Type B pancreatic cell (in vitro differentiated cells): Measurements from ENCODE around the gene TRIML2. TPM values are rescaled to one million over a fixed set of nuclear protein-coding genes. Genes with fewer than 3 reads are reported as not detected.

ENCODE experiments used
- DNase-seq: peaks from one replicate; pipeline ENCODE4 v3.0.0; 2021; ENCODE audit warnings: mixed read lengths; ENCODE audit not compliant: unreplicated experiment; ENCODE audit errors: extremely low spot score
- H3K27ac Mint-ChIP-seq: 2 replicates; pipeline ENCODE4 v1.8.0; 2021; ENCODE audit warnings: mild to moderate bottlenecking, mixed read lengths
- H3K27me3 Mint-ChIP-seq: 2 replicates; pipeline ENCODE4 v1.8.0; 2021; ENCODE audit warnings: mixed read lengths
- H3K36me3 Mint-ChIP-seq: 2 replicates; pipeline ENCODE4 v1.8.0; 2021; ENCODE audit warnings: mixed read lengths
- H3K4me1 Mint-ChIP-seq: one replicate; pipeline ENCODE4 v1.8.0; 2021; ENCODE audit warnings: mixed read lengths; ENCODE audit not compliant: unreplicated experiment
- H3K4me3 Mint-ChIP-seq: 2 replicates; pipeline ENCODE4 v1.8.0; 2021; ENCODE audit warnings: mild to moderate bottlenecking, mixed read lengths
- H3K9me3 Mint-ChIP-seq: 2 replicates; pipeline ENCODE4 v1.8.0; 2021; ENCODE audit warnings: mixed read lengths
- total RNA-seq: library from RNA; stranded (reverse); gene quantifications from 2 replicates; pipeline ENCODE4 v1.2.1, GENCODE V29; 2021; ENCODE audit warnings: low replicate concordance
- TF ChIP-seq, protein P1 (sequence below): fragments of 200-600 bp; sonication (generic); conservative IDR thresholded peaks from 2 replicates; pipeline ENCODE4 v1.5.0; 2021; ENCODE audit warnings: antibody characterized with exemption, mild to moderate bottlenecking

The TRIML2 gene
- total RNA-seq, 1 donor from 2014 or later: 0.24 TPM

DNA sequence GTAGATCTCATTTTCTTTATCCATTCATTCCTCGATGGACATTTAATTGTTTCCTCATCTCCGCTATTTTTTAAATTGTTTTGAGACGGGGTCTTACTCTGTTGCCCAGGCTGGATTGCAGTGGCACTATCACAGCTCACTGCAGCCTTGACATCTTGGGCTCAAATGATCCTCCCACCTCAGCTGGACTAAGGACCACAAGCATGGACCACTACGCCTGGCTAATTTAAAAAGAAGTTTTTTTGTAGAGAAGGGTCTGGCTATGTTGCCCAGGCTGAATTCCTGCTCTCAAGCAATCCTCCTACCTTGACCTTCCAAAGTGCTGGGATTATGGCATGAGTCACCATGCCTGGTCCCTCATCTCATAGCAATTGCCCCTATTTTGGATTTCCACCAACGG lies 22.8 kb upstream of the TRIML2 start:
- no peak overlapping the region for H3K27ac Mint-ChIP-seq
- H3K9me3 Mint-ChIP-seq: peaks cover 2% of the 10 kb centered on the region
- H3K36me3 Mint-ChIP-seq: no peaks in the 10 kb centered on the region
- TF ChIP-seq, protein P1, sequence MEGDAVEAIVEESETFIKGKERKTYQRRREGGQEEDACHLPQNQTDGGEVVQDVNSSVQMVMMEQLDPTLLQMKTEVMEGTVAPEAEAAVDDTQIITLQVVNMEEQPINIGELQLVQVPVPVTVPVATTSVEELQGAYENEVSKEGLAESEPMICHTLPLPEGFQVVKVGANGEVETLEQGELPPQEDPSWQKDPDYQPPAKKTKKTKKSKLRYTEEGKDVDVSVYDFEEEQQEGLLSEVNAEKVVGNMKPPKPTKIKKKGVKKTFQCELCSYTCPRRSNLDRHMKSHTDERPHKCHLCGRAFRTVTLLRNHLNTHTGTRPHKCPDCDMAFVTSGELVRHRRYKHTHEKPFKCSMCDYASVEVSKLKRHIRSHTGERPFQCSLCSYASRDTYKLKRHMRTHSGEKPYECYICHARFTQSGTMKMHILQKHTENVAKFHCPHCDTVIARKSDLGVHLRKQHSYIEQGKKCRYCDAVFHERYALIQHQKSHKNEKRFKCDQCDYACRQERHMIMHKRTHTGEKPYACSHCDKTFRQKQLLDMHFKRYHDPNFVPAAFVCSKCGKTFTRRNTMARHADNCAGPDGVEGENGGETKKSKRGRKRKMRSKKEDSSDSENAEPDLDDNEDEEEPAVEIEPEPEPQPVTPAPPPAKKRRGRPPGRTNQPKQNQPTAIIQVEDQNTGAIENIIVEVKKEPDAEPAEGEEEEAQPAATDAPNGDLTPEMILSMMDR: no peak
- no peaks in the 10 kb centered on the region for H3K4me1 Mint-ChIP-seq
- no peak for DNase-seq
- no peaks in the 10 kb centered on the region for H3K27me3 Mint-ChIP-seq
- no peak overlapping the region for H3K4me3 Mint-ChIP-seq

DNA sequence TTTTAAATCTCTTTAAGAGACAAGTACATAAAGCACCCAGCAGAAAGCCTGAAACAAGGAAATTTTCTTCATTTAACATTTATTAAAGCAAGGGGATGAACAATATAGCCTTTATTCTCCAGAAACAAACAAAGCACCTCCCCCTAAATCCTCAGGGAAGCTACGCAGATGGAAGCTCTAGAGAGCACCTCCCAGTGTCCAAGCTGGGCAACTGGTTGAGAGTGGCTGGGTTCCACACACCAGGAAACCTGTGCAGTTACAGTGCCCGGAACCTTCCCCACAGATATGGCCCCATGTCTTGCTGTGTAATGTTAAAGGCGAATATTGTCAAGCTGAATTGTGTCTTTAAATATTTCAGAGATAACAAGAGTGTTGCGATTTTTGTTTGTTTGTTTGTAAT lies 21.0 kb upstream of the TRIML2 start:
- Mint-ChIP-seq H3K36me3 (no peaks in the 10 kb centered on the region), H3K9me3 (peaks cover 3% of the 10 kb centered on the region), H3K27ac (no peak overlapping the region), H3K4me1 (no peaks in the 10 kb centered on the region), H3K27me3 (no peaks in the 10 kb centered on the region), H3K4me3 (no peak overlapping the region)
- TF ChIP-seq, protein P1: no peak
- no peak for DNase-seq

DNA sequence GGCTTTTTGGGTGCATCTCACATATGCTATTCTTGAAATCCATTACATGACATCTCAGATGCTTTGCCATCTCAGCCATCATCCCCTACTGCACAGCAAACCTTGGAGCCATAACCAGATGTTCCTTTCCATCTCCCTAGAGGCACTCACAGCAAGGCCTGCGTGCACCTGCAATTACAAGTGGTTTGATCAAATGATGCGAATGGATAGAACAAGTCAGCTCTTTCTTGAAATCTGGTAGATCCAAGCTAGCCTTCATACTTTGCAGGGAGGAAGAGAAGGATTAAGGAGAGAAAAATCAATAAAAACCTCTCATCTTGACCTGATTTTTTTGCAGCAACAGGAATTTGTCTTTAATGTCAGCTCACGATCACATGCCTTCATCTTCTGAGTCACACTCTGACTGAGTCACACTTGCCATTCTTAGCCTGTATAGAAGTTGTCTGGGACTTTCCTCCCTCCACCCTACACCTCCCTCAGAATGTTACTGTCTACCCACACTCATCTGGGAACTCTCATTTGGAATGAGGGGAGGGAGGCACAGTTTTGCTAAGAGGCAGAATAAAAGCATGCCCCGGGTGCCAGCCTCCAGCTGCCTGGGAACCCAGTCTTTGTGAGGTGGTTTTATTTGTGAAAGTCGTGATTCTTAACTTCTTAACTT lies 17.9 kb upstream of the TRIML2 start:
- H3K4me3 Mint-ChIP-seq: no peak overlapping the region
- no peaks in the 10 kb centered on the region for H3K36me3 Mint-ChIP-seq
- H3K4me1 Mint-ChIP-seq: no peaks in the 10 kb centered on the region
- peaks cover 3% of the 10 kb centered on the region for H3K9me3 Mint-ChIP-seq
- no peaks in the 10 kb centered on the region for H3K27me3 Mint-ChIP-seq
- DNase-seq: no peak
- H3K27ac Mint-ChIP-seq: peak overlapping the region; percentile 42
- TF ChIP-seq, protein P1: no peak

DNA sequence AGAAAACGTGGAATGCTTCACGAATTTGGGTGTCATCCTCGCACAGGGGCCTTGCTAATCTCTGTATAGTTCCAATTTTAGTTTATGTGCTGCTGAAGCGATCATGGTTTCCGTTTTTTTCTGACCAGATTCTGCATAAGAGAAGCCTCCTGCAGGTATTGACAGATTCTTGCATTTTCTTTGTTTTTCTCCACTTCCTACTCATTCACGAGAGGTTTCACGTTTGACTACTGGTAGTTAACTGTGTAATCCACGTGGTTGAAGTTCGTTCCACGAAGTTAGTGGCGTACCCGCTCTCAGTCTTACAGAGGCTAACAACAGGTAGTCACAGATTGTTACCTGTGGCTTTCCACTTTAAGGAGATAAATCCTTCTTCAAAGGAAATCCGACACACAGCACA lies 12.1 kb upstream of the TRIML2 start:
- Mint-ChIP-seq H3K27ac (no peak overlapping the region), H3K9me3 (no peaks in the 10 kb centered on the region), H3K4me1 (no peaks in the 10 kb centered on the region), H3K36me3 (no peaks in the 10 kb centered on the region), H3K4me3 (no peak overlapping the region), H3K27me3 (no peaks in the 10 kb centered on the region)
- TF ChIP-seq, protein P1: no peak
- DNase-seq: no peak

DNA sequence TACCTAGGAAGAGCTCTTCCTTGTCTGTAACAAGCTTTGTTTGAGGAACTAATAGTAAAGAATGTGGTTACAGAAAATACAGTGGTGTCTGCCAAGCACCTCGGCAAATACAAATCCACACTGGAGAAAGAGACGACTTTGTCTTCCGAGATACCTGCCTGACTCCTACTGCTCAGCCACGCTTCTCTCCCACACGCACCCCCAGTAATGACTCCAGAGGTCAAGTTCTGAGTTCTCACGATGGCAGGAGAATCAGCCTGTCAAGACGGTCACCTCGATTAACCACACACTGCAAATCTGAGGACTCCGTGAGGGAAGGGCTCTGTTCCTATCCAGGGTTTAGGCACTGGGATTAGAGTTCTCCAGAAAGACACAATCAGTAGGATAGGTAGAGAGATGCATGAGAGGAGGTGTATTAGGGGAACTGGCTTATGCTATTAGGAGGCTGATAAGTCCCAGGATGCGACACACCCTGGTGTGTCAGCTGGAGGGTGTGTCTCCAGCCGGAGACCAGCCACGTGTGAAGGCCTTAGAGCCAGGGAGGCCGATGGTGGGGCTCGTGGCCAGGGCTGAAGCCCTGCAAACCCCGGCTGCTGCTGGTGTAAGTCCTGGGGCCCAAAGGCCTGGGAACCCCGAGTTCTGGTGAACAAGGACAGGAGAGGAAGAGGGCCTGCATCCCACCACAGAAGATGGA lies 8.4 kb upstream of the TRIML2 start:
- Mint-ChIP-seq H3K9me3 (no peaks in the 10 kb centered on the region), H3K27me3 (no peaks in the 10 kb centered on the region), H3K27ac (no peak overlapping the region), H3K4me3 (no peak overlapping the region), H3K4me1 (no peaks in the 10 kb centered on the region), H3K36me3 (no peaks in the 10 kb centered on the region)
- no peak for DNase-seq
- TF ChIP-seq, protein P1: no peak
